Panc1 (cell line): Measurements from ENCODE around the gene RAB11FIP3.

ENCODE experiments used
- POLR2AphosphoS5 ChIP-seq: IDR thresholded peaks from 2 replicates; pipeline ENCODE4 v1.6.1; 2012; ENCODE audit warnings: mild to moderate bottlenecking, low read depth, low read length, moderate library complexity
- REST ChIP-seq, 2 experiments: IDR thresholded peaks; 2 replicates each; pipeline ENCODE4 v1.6.1; 2011 to 2012; ENCODE audit warnings: low read depth in 2 of 2, control low read depth in 1 of 2, low read length in 1 of 2, mild to moderate bottlenecking in 1 of 2, moderate library complexity in 1 of 2; ENCODE audit not compliant: insufficient read depth in 1 of 2
- SIN3A ChIP-seq: IDR thresholded peaks from 2 replicates; pipeline ENCODE4 v1.6.1; 2012; ENCODE audit warnings: low read depth, mild to moderate bottlenecking, low read length, moderate library complexity, borderline replicate concordance; ENCODE audit not compliant: insufficient read depth
- TCF7L2 ChIP-seq: IDR thresholded peaks from 2 replicates; pipeline ENCODE4 v1.6.1; 2011; ENCODE audit warnings: mild to moderate bottlenecking, low read depth, low read length, inconsistent platforms
- TF ChIP-seq, protein P1 (sequence below): fragments of 450-650 bp; IDR thresholded peaks from 2 replicates; pipeline ENCODE4 v1.5.1; 2017; ENCODE audit warnings: mild to moderate bottlenecking

DNA sequence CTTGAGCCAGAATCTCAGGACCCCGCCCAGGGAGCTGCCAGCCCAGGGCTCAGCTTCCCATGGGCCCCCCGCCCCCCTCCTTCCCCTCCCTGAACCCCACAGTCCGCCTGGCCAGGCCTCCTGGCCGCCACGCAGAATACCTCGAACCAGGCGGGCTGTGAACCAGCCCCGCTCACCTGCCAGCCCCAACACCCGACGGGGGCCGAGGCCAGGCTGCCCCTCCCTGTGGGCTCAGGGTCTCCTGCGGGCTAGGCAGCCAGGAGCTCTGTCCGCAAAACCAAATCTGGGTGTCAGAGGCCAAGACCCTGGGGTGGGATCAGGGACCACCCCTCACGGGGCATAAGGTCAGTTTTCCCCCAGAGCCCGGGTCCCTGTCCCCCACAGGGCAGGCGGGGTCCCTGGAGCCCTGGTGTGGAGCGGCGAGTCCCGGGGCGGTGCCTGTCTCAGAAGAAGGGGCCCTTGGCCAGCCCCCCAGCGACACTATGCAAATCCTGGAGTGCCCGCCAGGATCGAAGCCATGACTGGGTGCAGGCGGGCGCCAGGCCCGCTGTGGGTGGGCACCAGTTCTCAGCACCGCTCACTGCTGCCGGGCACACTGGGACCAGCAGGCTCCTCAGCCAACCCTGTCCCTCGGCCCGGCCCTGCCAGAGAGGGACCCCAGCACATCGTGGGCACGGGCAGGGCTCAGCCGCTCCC is 128.3 kb downstream of the RAB11FIP3 start:
- TF ChIP-seq SIN3A (no peak), POLR2AphosphoS5 (no peak), REST (IDR thresholded peaks at IDR 0.05; ENCODE audit: insufficient read depth in 1 of 2, low read depth in 2 of 2, low read length in 1 of 2) (no peak), TCF7L2 (no peak)
- TF ChIP-seq, protein P1, sequence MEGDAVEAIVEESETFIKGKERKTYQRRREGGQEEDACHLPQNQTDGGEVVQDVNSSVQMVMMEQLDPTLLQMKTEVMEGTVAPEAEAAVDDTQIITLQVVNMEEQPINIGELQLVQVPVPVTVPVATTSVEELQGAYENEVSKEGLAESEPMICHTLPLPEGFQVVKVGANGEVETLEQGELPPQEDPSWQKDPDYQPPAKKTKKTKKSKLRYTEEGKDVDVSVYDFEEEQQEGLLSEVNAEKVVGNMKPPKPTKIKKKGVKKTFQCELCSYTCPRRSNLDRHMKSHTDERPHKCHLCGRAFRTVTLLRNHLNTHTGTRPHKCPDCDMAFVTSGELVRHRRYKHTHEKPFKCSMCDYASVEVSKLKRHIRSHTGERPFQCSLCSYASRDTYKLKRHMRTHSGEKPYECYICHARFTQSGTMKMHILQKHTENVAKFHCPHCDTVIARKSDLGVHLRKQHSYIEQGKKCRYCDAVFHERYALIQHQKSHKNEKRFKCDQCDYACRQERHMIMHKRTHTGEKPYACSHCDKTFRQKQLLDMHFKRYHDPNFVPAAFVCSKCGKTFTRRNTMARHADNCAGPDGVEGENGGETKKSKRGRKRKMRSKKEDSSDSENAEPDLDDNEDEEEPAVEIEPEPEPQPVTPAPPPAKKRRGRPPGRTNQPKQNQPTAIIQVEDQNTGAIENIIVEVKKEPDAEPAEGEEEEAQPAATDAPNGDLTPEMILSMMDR: no peak
